Stomach (tissue), 9 donors: ENCODE measurements around the gene PPFIA1. TPM values are rescaled to one million over a fixed set of nuclear protein-coding genes. Genes with fewer than 3 reads are reported as not detected.

Experiments used
- DNase-seq, 2 donors: peaks; one replicate each; pipeline versions ENCODE4 v3.0.0 to v3.0.0-alpha.2; 2013 to 2019
- H3K27ac ChIP-seq, 5 donors: fragments of 200-600 bp in 4 of 5; sonication (generic) in 4 of 5; one replicate each; pipeline ENCODE4 v1.5.1; 2013 to 2019; ENCODE audit warnings: mild to moderate bottlenecking in 1 of 5, moderate library complexity in 1 of 5
- H3K27me3 ChIP-seq, 3 donors: fragments of 200-600 bp; sonication (generic); one replicate each; pipeline ENCODE4 v1.5.1; 2017 to 2019; ENCODE audit warnings: mixed run types in 1 of 3
- H3K36me3 ChIP-seq, 4 donors: fragments of 200-600 bp; sonication (generic); 1 replicate in 3 of 4; 2 replicates in 1 of 4; pipeline ENCODE4 v1.5.1; 2016 to 2019
- H3K4me1 ChIP-seq, 4 donors: fragments of 200-600 bp; sonication (generic); one replicate each; pipeline ENCODE4 v1.5.1; 2016 to 2019
- H3K4me3 ChIP-seq, 4 donors: fragments of 200-600 bp; sonication (generic) in 3 of 4; one replicate each; pipeline ENCODE4 v1.5.1; 2016 to 2019; ENCODE audit warnings: mild to moderate bottlenecking in 1 of 4
- H3K9me3 ChIP-seq, 4 donors: fragments of 200-600 bp; sonication (generic); one replicate each; pipeline ENCODE4 v1.5.1; 2016 to 2019
- CTCF ChIP-seq, 7 experiments: fragments of 450-650 bp in 4 of 7; fragments of 200-600 bp in 3 of 7; sonication (generic) in 3 of 7; IDR thresholded peaks; one replicate each; pipeline ENCODE4 v1.5.1; 2016 to 2019; ENCODE audit warnings: antibody characterized with exemption in 7 of 7, control low read depth in 2 of 7, mild to moderate bottlenecking in 1 of 7
- EP300 ChIP-seq: sonication (generic); formaldehyde crosslinking; IDR thresholded peaks from one replicate; pipeline ENCODE4 v1.6.1; 2017; ENCODE audit warnings: antibody characterized with exemption
- POLR2A ChIP-seq, 4 donors: fragments of 450-650 bp; IDR thresholded peaks; one replicate each; pipeline ENCODE4 v1.6.1; 2016; ENCODE audit warnings: antibody characterized with exemption in 4 of 4, control low read depth in 2 of 4, mild to moderate bottlenecking in 1 of 4, moderate library complexity in 1 of 4
- POLR2AphosphoS5 ChIP-seq, 3 donors: sonication (generic); formaldehyde crosslinking; IDR thresholded peaks; one replicate each; pipeline ENCODE4 v1.6.1; 2016; ENCODE audit warnings: antibody characterized with exemption in 3 of 3
- WGBS, 5 donors: extraction: QIAGEN DNeasy Blood & Tissue Kit in 3 of 5; methylation state at CpG; one replicate each; pipeline versions ENCODE4 v1.1.5 to v1.1.7; 2013 to 2018; 5-methylcytosine and 5-hydroxymethylcytosine counted together
- intact Hi-C: fragments of 100-400 bp; cut with DNase I; formaldehyde crosslinking; loops from one replicate; pipeline ENCODE4 v1.15.1; 2023; ENCODE audit warnings: low total_unique reads
- polyA plus RNA-seq, 3 donors: library from polyadenylated mRNA; stranded (reverse); fragments of 200-250 nt; gene quantifications; one replicate each; pipeline ENCODE4 v1.2.3, GENCODE V29; 2013
- total RNA-seq, 5 donors: library from RNA; depleted of rRNA; stranded (reverse); fragments of >200 nt; gene quantifications; one replicate each; pipeline versions ENCODE4 v1.1.0 to v1.2.3, GENCODE V29; 2014 to 2016
- donor health status: healthy with polysubstance abuse.
- donor health status: Bipolar disorder and iron deficiency.
- donor health status: healthy.

Gene PPFIA1
- total and polyA plus RNA-seq, 8 donors = 10.8 to 108 (median 35.5) TPM

GRCh38 chr11:70265341-70265740, 5.1 kb upstream of the PPFIA1 start:
- no peak for DNase-seq
- WGBS, 5 donors = 40 to 49% (median 44%) methylated on average over 7 of the region's 7 CpGs
- no peak overlapping the region for H3K4me3 ChIP-seq
- no peaks in the 10 kb centered on the region for H3K9me3 ChIP-seq
- TF ChIP-seq EP300 (no peak), POLR2AphosphoS5 (IDR thresholded peaks at IDR 0.05) (no peak), POLR2A (IDR thresholded peaks at IDR 0.05) (no peak), CTCF (IDR thresholded peaks at IDR 0.05) (no peak)
- H3K27ac ChIP-seq = no peak overlapping the region
- H3K36me3 ChIP-seq = no peaks in the 10 kb centered on the region
- intact Hi-C loops = no loop called here
- peaks cover 7 to 12% (median 10%) of the 10 kb centered on the region in 4 donors for H3K4me1 ChIP-seq
- H3K27me3 ChIP-seq = no peaks in the 10 kb centered on the region

GRCh38 chr11:70267405-70267950, 3.0 kb upstream of the PPFIA1 start:
- H3K4me1 ChIP-seq = peaks cover 18 to 27% (median 24%) of the 10 kb centered on the region in 4 donors
- no peak overlapping the region for H3K4me3 ChIP-seq
- no peak for DNase-seq
- no peak overlapping the region for H3K27ac ChIP-seq
- intact Hi-C loops = no loop called here
- TF ChIP-seq POLR2AphosphoS5 (IDR thresholded peaks at IDR 0.05) = no peak
- no peak for TF ChIP-seq POLR2A (IDR thresholded peaks at IDR 0.05)
- no peak for TF ChIP-seq EP300
- TF ChIP-seq CTCF (IDR thresholded peaks at IDR 0.05) = no peak
- no peaks in the 10 kb centered on the region for H3K9me3 ChIP-seq
- H3K36me3 ChIP-seq = peaks cover 0 to 5% (median under 1%) of the 10 kb centered on the region in 4 donors
- WGBS, 5 donors = 75 to 88% (median 81%) methylated on average over 5 of the region's 5 CpGs
- H3K27me3 ChIP-seq = no peaks in the 10 kb centered on the region

- peaks cover 3 to 15% (median 10%) of the 10 kb centered on the region in 4 donors for H3K36me3 ChIP-seq
- no peaks in the 10 kb centered on the region for H3K9me3 ChIP-seq
- DNase-seq = no peak
- peaks cover 18 to 36% (median 30%) of the 10 kb centered on the region in 4 donors for H3K4me1 ChIP-seq
- H3K4me3 ChIP-seq = no peak overlapping the region
- H3K27ac ChIP-seq = no peak overlapping the region
- no peak for TF ChIP-seq POLR2A (IDR thresholded peaks at IDR 0.05)
- no peak for TF ChIP-seq EP300
- no peak for TF ChIP-seq CTCF (IDR thresholded peaks at IDR 0.05)
- no peak for TF ChIP-seq POLR2AphosphoS5 (IDR thresholded peaks at IDR 0.05)
- no peaks in the 10 kb centered on the region for H3K27me3 ChIP-seq
- 81 to 92% (median 88%) methylated on average over 10 of the region's 10 CpGs for WGBS, 5 donors
- intact Hi-C loops = no loop called here
Measured at GRCh38 chr11:70268526-70268925, 2.0 kb upstream of the PPFIA1 start.

- peak overlapping the region; percentile 86 to 96 (median 92) for H3K27ac ChIP-seq
- DNase-seq = peak; percentile 33 to 76
- WGBS, 5 donors = 0 to 1% (median 1%) methylated on average over 18 to 75 of the region's 75 CpGs
- TF ChIP-seq POLR2A (IDR thresholded peaks at IDR 0.05) = no peak
- peak in 1 of 7 experiments; percentile 21 for TF ChIP-seq CTCF (IDR thresholded peaks at IDR 0.05)
- no peaks in the 10 kb centered on the region for H3K9me3 ChIP-seq
- intact Hi-C loops = no loop called here
- H3K4me3 ChIP-seq = peak overlapping the region; percentile 78 to 99 (median 92)
- H3K4me1 ChIP-seq = peaks cover 18 to 52% (median 37%) of the 10 kb centered on the region in 4 donors
- H3K27me3 ChIP-seq = no peaks in the 10 kb centered on the region
- H3K36me3 ChIP-seq = peaks cover 18 to 41% (median 30%) of the 10 kb centered on the region in 4 donors
Measured at GRCh38 chr11:70270877-70271648, 573 bp downstream of the PPFIA1 start.
